SK-N-SH treated with all-trans-retinoic acid at 6 μM for 48 hours (cell line): Measurements from ENCODE around the gene WASL.

Source experiments
- ATAC-seq: fragments of 200-7000 bp; cut with Tn5 transposase; 3 replicates; pipeline ENCODE4 v1.9.1; 2020; ENCODE audit warnings: mild to moderate bottlenecking, moderate library complexity
- BACH2 ChIP-seq: fragments of 250-450 bp; sonication (Bioruptor Pico); IDR thresholded peaks from 2 replicates; pipeline ENCODE4 v1.9.0; 2021; ENCODE audit warnings: mild to moderate bottlenecking, borderline replicate concordance
- CREB5 ChIP-seq: fragments of 250-450 bp; sonication (Bioruptor Pico); IDR thresholded peaks from 2 replicates; pipeline ENCODE4 v1.5.1; 2020; ENCODE audit warnings: low read depth, mild to moderate bottlenecking, moderate library complexity
- CSDC2 ChIP-seq: fragments of 250-450 bp; sonication (Bioruptor Pico); IDR thresholded peaks from 2 replicates; pipeline ENCODE4 v1.5.0; 2020; ENCODE audit warnings: mild to moderate bottlenecking, moderate library complexity
- CSRNP3 ChIP-seq: fragments of 250-450 bp; sonication (Bioruptor Pico); IDR thresholded peaks from 2 replicates; pipeline ENCODE4 v1.5.1; 2021; ENCODE audit warnings: mild to moderate bottlenecking, moderate library complexity
- GLIS3 ChIP-seq: fragments of 250-450 bp; sonication (Bioruptor Pico); IDR thresholded peaks from 2 replicates; pipeline ENCODE4 v1.5.0; 2020; ENCODE audit warnings: mild to moderate bottlenecking, moderate library complexity
- ISL1 ChIP-seq: fragments of 250-450 bp; sonication (Bioruptor Pico); IDR thresholded peaks from 2 replicates; pipeline ENCODE4 v2.1.2; 2022; ENCODE audit warnings: mild to moderate bottlenecking, moderate library complexity
- OSR1 ChIP-seq: fragments of 250-450 bp; sonication (Bioruptor Pico); IDR thresholded peaks from 2 replicates; pipeline ENCODE4 v1.8.0; 2022; ENCODE audit warnings: moderate library complexity, mild to moderate bottlenecking, inconsistent platforms
- PATZ1 ChIP-seq: fragments of 250-450 bp; sonication (Bioruptor Pico); IDR thresholded peaks from 2 replicates; pipeline ENCODE4 v1.8.0; 2020; ENCODE audit warnings: mild to moderate bottlenecking, moderate library complexity, borderline replicate concordance
- POU6F1 ChIP-seq: fragments of 250-450 bp; sonication (Bioruptor Pico); IDR thresholded peaks from 2 replicates; pipeline ENCODE4 v1.8.0; 2021; ENCODE audit warnings: low read depth, mild to moderate bottlenecking, moderate library complexity, borderline replicate concordance
- PPARA ChIP-seq: fragments of 250-450 bp; sonication (Bioruptor Pico); IDR thresholded peaks from 2 replicates; pipeline ENCODE4 v1.5.0; 2020; ENCODE audit warnings: mild to moderate bottlenecking, borderline replicate concordance
- RARB ChIP-seq: fragments of 250-450 bp; sonication (Bioruptor Pico); IDR thresholded peaks from 2 replicates; pipeline ENCODE4 v1.8.0; 2021; ENCODE audit warnings: mild to moderate bottlenecking, moderate library complexity
- SNAI2 ChIP-seq: fragments of 250-450 bp; sonication (Bioruptor Pico); IDR thresholded peaks from 2 replicates; pipeline ENCODE4 v1.5.0; 2020; ENCODE audit warnings: mild to moderate bottlenecking, moderate library complexity
- TCF4 ChIP-seq: fragments of 250-450 bp; sonication (Bioruptor Pico); IDR thresholded peaks from 2 replicates; pipeline ENCODE4 v1.8.0; 2021; ENCODE audit warnings: mild to moderate bottlenecking, moderate library complexity, borderline replicate concordance
- TOX ChIP-seq: fragments of 250-450 bp; sonication (Bioruptor Pico); IDR thresholded peaks from 2 replicates; pipeline ENCODE4 v1.8.0; 2021; ENCODE audit warnings: mild to moderate bottlenecking, moderate library complexity, borderline replicate concordance
- TSHZ2 ChIP-seq: fragments of 250-450 bp; sonication (Bioruptor Pico); IDR thresholded peaks from 2 replicates; pipeline ENCODE4 v1.5.0; 2020; ENCODE audit warnings: mild to moderate bottlenecking, moderate library complexity
- ZC3H10 ChIP-seq: fragments of 250-450 bp; sonication (Bioruptor Pico); IDR thresholded peaks from 2 replicates; pipeline ENCODE4 v1.5.1; 2021; ENCODE audit warnings: mild to moderate bottlenecking, moderate library complexity
- ZFP3 ChIP-seq: fragments of 250-450 bp; sonication (Bioruptor Pico); IDR thresholded peaks from 2 replicates; pipeline ENCODE4 v1.5.0; 2020; ENCODE audit warnings: mild to moderate bottlenecking, moderate library complexity
- ZNF565 ChIP-seq: fragments of 450-650 bp; formaldehyde crosslinking; conservative IDR thresholded peaks from 2 replicates; pipeline ENCODE4 v1.5.0; 2020; ENCODE audit warnings: low read depth, mild to moderate bottlenecking, moderate library complexity
- ZNF70 ChIP-seq: fragments of 450-650 bp; formaldehyde crosslinking; IDR thresholded peaks from 2 replicates; pipeline ENCODE4 v1.5.0; 2020; ENCODE audit warnings: mild to moderate bottlenecking, moderate library complexity
- ZNF8 ChIP-seq: fragments of 450-650 bp; formaldehyde crosslinking; IDR thresholded peaks from 2 replicates; pipeline ENCODE4 v1.5.0; 2020; ENCODE audit warnings: mild to moderate bottlenecking, moderate library complexity

The WASL gene

GRCh38 chr7:123673752-123674398 lies 74.9 kb downstream of the WASL start:
- no peak for TF ChIP-seq SNAI2 (CRISPR knock-in tag)
- TF ChIP-seq RARB (CRISPR knock-in tag) = no peak
- TF ChIP-seq CREB5 (CRISPR knock-in tag) = no peak
- TF ChIP-seq CSDC2 (CRISPR knock-in tag) = no peak
- no peak for TF ChIP-seq ZFP3
- no peak for TF ChIP-seq BACH2 (CRISPR knock-in tag)
- no peak for TF ChIP-seq TCF4
- TF ChIP-seq ISL1 (CRISPR knock-in tag) = no peak
- TF ChIP-seq TSHZ2 = no peak
- ATAC-seq = no peak

GRCh38 chr7:123673137-123673732 lies 75.6 kb downstream of the WASL start:
- TF ChIP-seq ZC3H10 (CRISPR knock-in tag) (no peak), TSHZ2 (no peak), ZNF565 (no peak), BACH2 (CRISPR knock-in tag) (no peak), OSR1 (CRISPR knock-in tag) (no peak), ZNF8 (CRISPR knock-in tag) (no peak), PATZ1 (no peak), RARB (CRISPR knock-in tag) (no peak), ZNF70 (CRISPR knock-in tag) (no peak), SNAI2 (CRISPR knock-in tag) (no peak), CSDC2 (CRISPR knock-in tag) (no peak), POU6F1 (no peak), CSRNP3 (CRISPR knock-in tag) (no peak), TCF4 (no peak), PPARA (no peak), ZFP3 (no peak), TOX (no peak), GLIS3 (CRISPR knock-in tag) (no peak)
- ATAC-seq = no peak
